ENCODE measurements around the gene SPNS1. TPM values are rescaled to one million over a fixed set of nuclear protein-coding genes. Genes with fewer than 3 reads are reported as not detected.

The SPNS1 gene
- total RNA-seq, 1 experiment from 2014 or later = 79.1 TPM

GRCh38 chr16:29011112-29011511, 36.5 kb downstream of the SPNS1 start:
- intact Hi-C loops (cut with micrococcal nuclease; ENCODE audit: unreplicated experiment) = no loop called here
- Histone ChIP-seq H3K4me3 (ENCODE audit: low read depth in 2 of 2, low read length in 2 of 2) (no peak overlapping the region), H3K27ac (ENCODE audit: low read length) (no peak overlapping the region), H3K4me1 (ENCODE audit: control insufficient read depth, insufficient read depth, low read length) (no peaks in the 10 kb centered on the region), H3K36me3 (ENCODE audit: control insufficient read depth, insufficient read depth, low read length) (no peaks in the 10 kb centered on the region), H3K9me3 (ENCODE audit: control insufficient read depth, insufficient read depth, low read depth, low read length) (no peaks in the 10 kb centered on the region), H3K27me3 (ENCODE audit: control insufficient read depth, insufficient read depth, low read length) (no peaks in the 10 kb centered on the region)
- no peak for ATAC-seq
- no peak for DNase-seq (ENCODE audit: low read depth, low spot score)
- in situ Hi-C loops (cut with HindIII; ENCODE audit: low pct_unique_long_range_greater_than_20kb, low sequenced_read_pairs) = no loop called here
- ChIA-PET CTCF (interaction anchor here (0.6 kb wide), 1 partner anchor 309 kb away, joined by 3 read pairs; no protein-coding TSS in a partner anchor), POLR2A (interaction anchor here (0.6 kb wide), 1 partner anchor 13 kb away, joined by 3 read pairs; no protein-coding TSS in a partner anchor)
- BruUV-seq (replicated peaks) = no TSS peak
- no peak for TF ChIP-seq REST (IDR thresholded peaks at IDR 0.05; ENCODE audit: insufficient read depth in 1 of 2, low read depth in 2 of 2, low read length in 1 of 2)
- TF ChIP-seq SIN3A (IDR thresholded peaks at IDR 0.05; ENCODE audit: borderline replicate concordance, insufficient read depth, low read depth, low read length) = no peak
- TF ChIP-seq POLR2AphosphoS5 (IDR thresholded peaks at IDR 0.05; ENCODE audit: low read depth, low read length) = no peak
- no peak for TF ChIP-seq CTCF (IDR thresholded peaks at IDR 0.05)

GRCh38 chr16:29011851-29012250, 37.3 kb downstream of the SPNS1 start:
- in situ Hi-C loops (cut with HindIII; ENCODE audit: low pct_unique_long_range_greater_than_20kb, low sequenced_read_pairs) = no loop called here
- DNase-seq (ENCODE audit: low read depth, low spot score) (no peak), ATAC-seq (no peak)
- Histone ChIP-seq H3K27me3 (ENCODE audit: control insufficient read depth, insufficient read depth, low read length) (no peaks in the 10 kb centered on the region), H3K4me1 (ENCODE audit: control insufficient read depth, insufficient read depth, low read length) (no peaks in the 10 kb centered on the region), H3K4me3 (ENCODE audit: low read depth in 2 of 2, low read length in 2 of 2) (no peak overlapping the region), H3K36me3 (ENCODE audit: control insufficient read depth, insufficient read depth, low read length) (no peaks in the 10 kb centered on the region), H3K27ac (ENCODE audit: low read length) (no peak overlapping the region), H3K9me3 (ENCODE audit: control insufficient read depth, insufficient read depth, low read depth, low read length) (no peaks in the 10 kb centered on the region)
- ChIA-PET POLR2A (no interaction called here), CTCF (no interaction called here)
- BruUV-seq (replicated peaks) = no TSS peak
- intact Hi-C loops (cut with micrococcal nuclease; ENCODE audit: unreplicated experiment) = no loop called here
- TF ChIP-seq REST (IDR thresholded peaks at IDR 0.05; ENCODE audit: insufficient read depth in 1 of 2, low read depth in 2 of 2, low read length in 1 of 2) (no peak), TCF7L2 (IDR thresholded peaks at IDR 0.05; ENCODE audit: low read depth, low read length) (no peak), CTCF (IDR thresholded peaks at IDR 0.05) (no peak), SIN3A (IDR thresholded peaks at IDR 0.05; ENCODE audit: borderline replicate concordance, insufficient read depth, low read depth, low read length) (no peak), POLR2AphosphoS5 (IDR thresholded peaks at IDR 0.05; ENCODE audit: low read depth, low read length) (no peak)
